Fibroblast of villous mesenchyme (primary cell): ENCODE measurements around the gene PAH. TPM values are rescaled to one million over a fixed set of nuclear protein-coding genes. Genes with fewer than 3 reads are reported as not detected.

Experiments
- DNase-seq: peaks from one replicate; pipeline ENCODE4 v3.0.0-alpha.2; 2010; ENCODE audit warnings: low read depth
- H3K4me3 ChIP-seq: 2 replicates; pipeline ENCODE4 v1.5.1; 2011; ENCODE audit warnings: low read depth, mild to moderate bottlenecking, low read length
- total RNA-seq: library from RNA; depleted of rRNA; stranded (reverse); fragments of >200 nt; gene quantifications from 2 replicates; pipeline ENCODE4 v1.2.3, GENCODE V29; 2012
- TF ChIP-seq, protein P1 (sequence below): IDR thresholded peaks from 2 replicates; pipeline ENCODE4 v1.5.1; 2012; ENCODE audit warnings: low read depth, mild to moderate bottlenecking, low read length; ENCODE audit not compliant: insufficient read depth

Gene PAH
- total RNA-seq, 1 donor, result not detected

GRCh38 chr12:102902093-102902492 is 15.0 kb downstream of the PAH start:
- DNase-seq, result no peak
- H3K4me3 ChIP-seq, result no peak overlapping the region
- TF ChIP-seq, protein P1, sequence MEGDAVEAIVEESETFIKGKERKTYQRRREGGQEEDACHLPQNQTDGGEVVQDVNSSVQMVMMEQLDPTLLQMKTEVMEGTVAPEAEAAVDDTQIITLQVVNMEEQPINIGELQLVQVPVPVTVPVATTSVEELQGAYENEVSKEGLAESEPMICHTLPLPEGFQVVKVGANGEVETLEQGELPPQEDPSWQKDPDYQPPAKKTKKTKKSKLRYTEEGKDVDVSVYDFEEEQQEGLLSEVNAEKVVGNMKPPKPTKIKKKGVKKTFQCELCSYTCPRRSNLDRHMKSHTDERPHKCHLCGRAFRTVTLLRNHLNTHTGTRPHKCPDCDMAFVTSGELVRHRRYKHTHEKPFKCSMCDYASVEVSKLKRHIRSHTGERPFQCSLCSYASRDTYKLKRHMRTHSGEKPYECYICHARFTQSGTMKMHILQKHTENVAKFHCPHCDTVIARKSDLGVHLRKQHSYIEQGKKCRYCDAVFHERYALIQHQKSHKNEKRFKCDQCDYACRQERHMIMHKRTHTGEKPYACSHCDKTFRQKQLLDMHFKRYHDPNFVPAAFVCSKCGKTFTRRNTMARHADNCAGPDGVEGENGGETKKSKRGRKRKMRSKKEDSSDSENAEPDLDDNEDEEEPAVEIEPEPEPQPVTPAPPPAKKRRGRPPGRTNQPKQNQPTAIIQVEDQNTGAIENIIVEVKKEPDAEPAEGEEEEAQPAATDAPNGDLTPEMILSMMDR, result no peak

GRCh38 chr12:102900389-102900788 is 16.7 kb downstream of the PAH start:
- TF ChIP-seq, protein P1, result no peak
- no peak overlapping the region for H3K4me3 ChIP-seq
- DNase-seq, result no peak

DNA sequence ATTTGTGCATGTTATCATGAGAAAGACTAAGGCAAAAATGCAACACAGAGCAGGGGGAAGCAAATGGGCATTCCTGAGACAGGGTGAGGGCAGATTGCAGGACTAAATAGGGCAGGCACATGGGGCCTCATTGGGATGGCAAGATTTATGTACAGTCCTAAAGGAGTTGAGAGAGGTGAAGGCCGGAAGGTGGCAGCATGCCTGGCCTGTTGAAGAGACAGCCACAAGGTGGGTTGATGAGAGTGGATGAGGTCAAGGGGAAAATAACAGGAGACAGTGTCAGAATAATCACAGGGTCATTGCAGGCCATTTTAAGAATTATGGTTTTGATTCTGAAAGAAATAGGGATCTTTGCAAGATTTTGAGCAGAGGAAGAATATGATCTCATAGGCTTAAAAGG is 21.0 kb downstream of the PAH start:
- H3K4me3 ChIP-seq, result no peak overlapping the region
- TF ChIP-seq, protein P1, result no peak
- DNase-seq, result no peak

GRCh38 chr12:102891756-102892155 is 25.3 kb downstream of the PAH start:
- TF ChIP-seq, protein P1, result no peak
- no peak for DNase-seq
- no peak overlapping the region for H3K4me3 ChIP-seq

GRCh38 chr12:102888511-102888910 is 28.5 kb downstream of the PAH start:
- no peak overlapping the region for H3K4me3 ChIP-seq
- TF ChIP-seq, protein P1, result no peak
- no peak for DNase-seq

DNA sequence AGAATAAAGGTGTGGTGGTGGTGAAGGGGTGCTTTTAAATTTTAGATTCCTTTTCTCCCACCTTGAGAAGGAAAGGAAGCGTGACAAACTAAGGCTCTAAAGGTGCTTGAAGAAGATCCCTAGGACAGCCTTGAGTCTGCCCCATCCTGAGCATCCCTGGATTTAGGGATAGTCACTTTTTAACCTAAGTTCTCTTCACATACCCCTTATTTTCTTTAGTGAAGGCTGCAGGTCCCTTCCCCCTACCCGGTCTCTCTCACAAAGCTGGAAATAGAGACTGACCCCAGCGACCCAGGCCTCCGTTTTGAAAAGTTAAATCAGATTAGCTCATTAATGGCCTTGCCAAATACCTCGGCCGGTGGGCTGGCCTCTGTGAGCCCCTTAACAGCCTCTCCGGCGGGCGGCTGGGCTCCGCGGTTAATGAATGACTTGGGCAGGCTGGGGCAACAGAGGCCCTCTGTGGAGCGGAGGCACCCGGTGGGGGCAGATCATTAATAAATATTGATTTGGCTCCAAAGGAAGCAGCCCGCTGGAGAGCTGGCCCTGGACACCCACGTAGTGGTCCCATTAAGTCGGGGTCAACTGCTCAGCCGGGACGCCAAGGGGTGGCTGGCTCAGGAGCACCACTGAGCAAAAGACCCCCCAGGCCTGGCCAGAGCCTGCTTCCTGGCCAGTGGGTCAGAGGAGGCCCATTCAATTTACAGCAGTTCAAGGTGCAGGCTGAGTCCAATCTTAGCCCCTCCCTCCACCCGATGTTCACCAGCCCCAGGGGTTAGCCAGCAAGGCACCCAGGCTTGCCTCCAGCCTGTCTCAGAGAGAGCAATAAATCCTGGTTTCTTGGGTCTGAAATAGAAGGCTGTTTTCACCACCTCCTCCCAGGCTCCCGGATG is 31.8 kb downstream of the PAH start:
- no peak for DNase-seq
- TF ChIP-seq, protein P1, result no peak

More for the DNA sequence above, 31.8 kb downstream of the PAH start:
- H3K4me3 ChIP-seq, result no peak overlapping the region
